Measurements from ENCODE around the gene KCNIP1. TPM values are rescaled to one million over a fixed set of nuclear protein-coding genes. Genes with fewer than 3 reads are reported as not detected.

Gene KCNIP1
- total and polyA plus RNA-seq, 9 of the 15 experiments (the other 6 are each of a cell fraction or from before 2014, with no cell fraction given): not detected

DNA sequence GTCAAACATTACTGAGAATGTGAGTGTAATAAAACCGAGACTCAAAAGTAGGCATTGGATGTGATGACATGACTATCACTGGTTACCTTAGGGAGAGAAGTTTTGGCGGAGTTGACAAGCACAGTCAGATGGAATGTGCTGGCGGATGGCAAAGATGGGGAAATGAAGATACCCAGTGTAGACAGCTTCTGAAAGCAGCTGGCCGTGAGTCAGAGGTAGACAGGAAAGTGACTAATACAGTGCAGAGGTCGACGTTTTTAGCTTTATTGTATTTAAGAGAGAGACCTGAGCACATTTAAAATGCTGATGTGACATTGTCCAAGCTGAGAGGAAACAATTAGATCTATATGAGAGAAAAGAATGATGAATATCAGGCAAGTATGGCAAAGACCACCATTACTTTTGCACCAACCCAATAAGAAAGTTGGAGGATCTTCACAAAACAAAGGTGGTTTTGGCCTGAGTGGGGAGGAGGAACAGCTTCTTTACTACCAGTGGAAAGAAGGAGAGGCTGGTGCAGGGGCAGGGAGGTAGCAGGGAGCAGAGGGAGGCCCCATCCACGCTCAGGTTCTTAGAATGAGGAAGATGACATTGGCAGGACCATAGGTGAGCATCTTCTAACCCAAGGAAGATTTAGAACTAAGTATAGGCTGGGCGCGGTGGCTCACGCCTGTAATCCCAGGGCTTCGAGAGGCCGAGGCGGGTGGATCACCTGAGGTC is 36.7 kb upstream of the KCNIP1 start:
- Histone ChIP-seq H3K9ac (ENCODE audit: insufficient read depth in 1 of 2, low read depth in 2 of 2, low read length in 2 of 2) (no peak overlapping the region), H2AFZ (ENCODE audit: low read depth, low read length) (no peak overlapping the region), H3K4me2 (ENCODE audit: insufficient read depth, low read length) (no peak overlapping the region), H3K27ac (ENCODE audit: extremely low read depth, low read depth, low read length) (no peak overlapping the region), H3K27me3 (ENCODE audit: control insufficient read depth in 2 of 2, insufficient read depth in 2 of 2, low read length in 2 of 2) (peaks cover 8 to 16% of the 10 kb centered on the region in 2 experiments; a peak in 3 of 5 replicates), H3K9me1 (ENCODE audit: control insufficient read depth, insufficient read depth, low read length) (no peaks in the 10 kb centered on the region), H3K79me2 (ENCODE audit: control insufficient read depth, insufficient read depth, low read length) (no peaks in the 10 kb centered on the region), H3K9me3 (replicated peaks; ENCODE audit: control insufficient read depth, insufficient read depth, low read depth, low read length) (no peaks in the 10 kb centered on the region), H3K36me3 (ENCODE audit: control insufficient read depth, insufficient read depth, low read length) (no peaks in the 10 kb centered on the region), H3K4me1 (replicated peaks in 1 of 2; ENCODE audit: control insufficient read depth in 2 of 2, insufficient read depth in 2 of 2, low read length in 2 of 2) (no peaks in the 10 kb centered on the region), H4K20me1 (replicated peaks; ENCODE audit: control insufficient read depth, insufficient read depth, low read length) (no peaks in the 10 kb centered on the region), H3K4me3 (no peak overlapping the region)
- BruUV-seq (replicated peaks): no TSS peak
- intact Hi-C loops (cut with micrococcal nuclease): no loop called here
- DNase-seq (ENCODE audit: extremely low read depth in 1 of 4, low spot score in 3 of 4) (peak in 1 of 4 experiments; percentile 3), ATAC-seq (no peak), FAIRE-seq (no peak)
- 5% methylated on average over 13 of the region's 13 CpGs for WGBS (ENCODE audit: insufficient coverage, low coverage, missing lambda C conversion rate)
- TF ChIP-seq FOXA1 (IDR thresholded peaks at IDR 0.05; ENCODE audit: borderline replicate concordance) (no peak), ZSCAN32 (CRISPR knock-in tag; IDR thresholded peaks at IDR 0.05) (no peak), RFX7 (CRISPR knock-in tag; IDR thresholded peaks at IDR 0.05) (no peak), RNF2 (IDR thresholded peaks at IDR 0.05) (no peak), MCM3 (IDR thresholded peaks at IDR 0.05) (no peak), IRF1 (CRISPR knock-in tag; IDR thresholded peaks at IDR 0.05; ENCODE audit: borderline replicate concordance) (no peak), MCM7 (IDR thresholded peaks at IDR 0.05) (no peak), NR4A1 (CRISPR knock-in tag; IDR thresholded peaks at IDR 0.05) (no peak), NR4A1 (tag; IDR thresholded peaks at IDR 0.05) (no peak), FOSL1 (tag; conservative IDR thresholded peaks at IDR 0.05) (peak; percentile 57), HSF4 (CRISPR knock-in tag; IDR thresholded peaks at IDR 0.05; ENCODE audit: borderline replicate concordance) (no peak), SAFB (IDR thresholded peaks at IDR 0.05; ENCODE audit: borderline replicate concordance, low read depth, low read length) (no peak), ZNF316 (IDR thresholded peaks at IDR 0.05) (peak; percentile 59), ZNF583 (CRISPR knock-in tag; IDR thresholded peaks at IDR 0.05) (no peak), ZNF764 (CRISPR knock-in tag; IDR thresholded peaks at IDR 0.05; ENCODE audit: low read depth) (no peak), C11orf30 (IDR thresholded peaks at IDR 0.05; ENCODE audit: low read depth) (peak; percentile 25; the same call in 1 of the 2 replicates), POLR2H (tag; IDR thresholded peaks at IDR 0.05; ENCODE audit: low read depth) (no peak), POU5F1 (IDR thresholded peaks at IDR 0.05; ENCODE audit: borderline replicate concordance, low read depth, low read length, partially characterized antibody) (no peak), CBX2 (IDR thresholded peaks at IDR 0.05; ENCODE audit: insufficient read depth, low read length, poor library complexity, severe bottlenecking) (no peak), KAT2B (IDR thresholded peaks at IDR 0.05; ENCODE audit: low read depth, low read length) (no peak)
- TF ChIP-seq, protein P1, sequence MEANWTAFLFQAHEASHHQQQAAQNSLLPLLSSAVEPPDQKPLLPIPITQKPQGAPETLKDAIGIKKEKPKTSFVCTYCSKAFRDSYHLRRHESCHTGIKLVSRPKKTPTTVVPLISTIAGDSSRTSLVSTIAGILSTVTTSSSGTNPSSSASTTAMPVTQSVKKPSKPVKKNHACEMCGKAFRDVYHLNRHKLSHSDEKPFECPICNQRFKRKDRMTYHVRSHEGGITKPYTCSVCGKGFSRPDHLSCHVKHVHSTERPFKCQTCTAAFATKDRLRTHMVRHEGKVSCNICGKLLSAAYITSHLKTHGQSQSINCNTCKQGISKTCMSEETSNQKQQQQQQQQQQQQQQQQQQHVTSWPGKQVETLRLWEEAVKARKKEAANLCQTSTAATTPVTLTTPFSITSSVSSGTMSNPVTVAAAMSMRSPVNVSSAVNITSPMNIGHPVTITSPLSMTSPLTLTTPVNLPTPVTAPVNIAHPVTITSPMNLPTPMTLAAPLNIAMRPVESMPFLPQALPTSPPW (CRISPR knock-in tag; IDR thresholded peaks at IDR 0.05): no peak
- TF ChIP-seq, protein P2, sequence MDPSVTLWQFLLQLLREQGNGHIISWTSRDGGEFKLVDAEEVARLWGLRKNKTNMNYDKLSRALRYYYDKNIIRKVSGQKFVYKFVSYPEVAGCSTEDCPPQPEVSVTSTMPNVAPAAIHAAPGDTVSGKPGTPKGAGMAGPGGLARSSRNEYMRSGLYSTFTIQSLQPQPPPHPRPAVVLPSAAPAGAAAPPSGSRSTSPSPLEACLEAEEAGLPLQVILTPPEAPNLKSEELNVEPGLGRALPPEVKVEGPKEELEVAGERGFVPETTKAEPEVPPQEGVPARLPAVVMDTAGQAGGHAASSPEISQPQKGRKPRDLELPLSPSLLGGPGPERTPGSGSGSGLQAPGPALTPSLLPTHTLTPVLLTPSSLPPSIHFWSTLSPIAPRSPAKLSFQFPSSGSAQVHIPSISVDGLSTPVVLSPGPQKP (CRISPR knock-in tag; IDR thresholded peaks at IDR 0.05): no peak
- in situ Hi-C loops (cut with MboI): no loop called here
- CTCF ChIA-PET (ENCODE audit: low intra/inter-chr PET ratio): no interaction called here
- POLR2A ChIA-PET: no interaction called here
